Measurements from ENCODE around the gene TMEM161A.

- TF ChIP-seq ESRRA (CRISPR knock-in tag; IDR thresholded peaks at IDR 0.05; ENCODE audit: borderline replicate concordance) (no peak), KAT7 (CRISPR knock-in tag; IDR thresholded peaks at IDR 0.05; ENCODE audit: borderline replicate concordance) (no peak), ZBTB21 (CRISPR knock-in tag; IDR thresholded peaks at IDR 0.05; ENCODE audit: borderline replicate concordance) (no peak), MAX (CRISPR knock-in tag; IDR thresholded peaks at IDR 0.05) (no peak), AR (CRISPR knock-in tag; IDR thresholded peaks at IDR 0.05) (no peak), CTCF (IDR thresholded peaks at IDR 0.05) (no peak), IRF2 (CRISPR knock-in tag; IDR thresholded peaks at IDR 0.05; ENCODE audit: borderline replicate concordance, low read depth) (no peak), TCF7 (CRISPR knock-in tag; IDR thresholded peaks at IDR 0.05; ENCODE audit: low read depth) (no peak), JAZF1 (CRISPR knock-in tag; IDR thresholded peaks at IDR 0.05) (no peak), SMAD3 (CRISPR knock-in tag; IDR thresholded peaks at IDR 0.05; ENCODE audit: borderline replicate concordance) (no peak)
Observed at GRCh38 chr19:19111136-19111835, 27.0 kb downstream of the TMEM161A start.
